ENCODE data around the gene COBL.

Gene COBL

DNA sequence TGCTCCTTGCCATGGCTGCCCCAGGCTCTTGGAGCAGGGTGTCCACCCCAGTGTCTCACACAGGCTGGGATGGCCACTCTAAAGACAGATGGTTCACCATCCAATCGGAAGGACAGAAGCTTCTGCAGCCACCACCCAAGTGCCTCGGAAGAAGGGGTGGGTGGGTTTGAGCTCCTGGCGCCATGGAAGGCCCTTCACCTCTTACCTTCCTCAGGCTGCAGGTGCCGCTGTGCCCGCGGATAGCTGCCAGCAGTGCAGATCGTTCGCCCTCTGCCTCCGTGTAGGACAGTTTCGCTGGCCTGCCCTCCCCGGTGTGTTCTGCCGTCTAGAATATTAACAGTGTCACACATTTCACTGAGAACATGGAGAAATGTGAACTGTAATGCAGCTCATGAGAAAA lies 290.3 kb downstream of the COBL start:
- no peak for DNase-seq (ENCODE audit: low read depth in 2 of 2)

DNA sequence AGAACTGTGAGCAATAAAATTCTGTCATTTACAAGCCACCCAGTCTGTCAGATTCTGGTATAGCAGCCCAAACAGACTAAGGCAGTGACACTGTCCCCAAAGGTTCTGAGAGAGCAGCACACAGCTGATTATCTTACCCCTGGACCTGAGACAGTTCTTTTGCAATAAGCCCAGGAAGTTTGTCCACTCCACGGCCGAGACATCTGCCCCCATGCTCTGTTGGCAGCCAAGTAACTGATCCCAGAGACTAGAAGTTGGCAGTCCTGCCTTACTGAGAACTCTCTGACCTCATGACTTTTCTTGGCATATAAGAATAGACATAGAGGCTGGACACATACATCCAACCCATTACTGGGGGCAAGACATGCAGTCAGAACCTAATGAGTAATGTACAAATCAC lies 290.9 kb downstream of the COBL start:
- no peak for DNase-seq (ENCODE audit: low read depth in 2 of 2)

DNA sequence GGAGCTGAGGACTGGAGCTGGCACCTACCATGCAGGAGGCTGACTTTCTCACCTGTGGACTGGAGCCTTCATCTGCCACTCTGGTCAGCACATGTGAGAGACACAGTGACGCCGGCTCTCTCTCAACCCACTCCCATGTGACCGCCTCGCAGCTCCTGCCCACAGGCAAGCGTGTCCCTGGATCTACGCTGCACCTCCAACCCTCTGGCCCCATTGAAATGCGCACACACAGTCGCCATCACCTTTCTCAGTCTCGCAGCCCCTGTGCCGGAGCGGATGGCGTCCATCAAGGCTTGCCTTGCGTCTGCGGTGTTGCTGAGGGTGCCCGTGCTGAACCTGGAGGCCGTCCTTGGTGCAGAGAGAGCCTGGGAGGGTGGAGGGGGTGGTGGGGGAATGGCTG lies 291.7 kb downstream of the COBL start:
- no peak for DNase-seq (ENCODE audit: low read depth in 2 of 2)

DNA sequence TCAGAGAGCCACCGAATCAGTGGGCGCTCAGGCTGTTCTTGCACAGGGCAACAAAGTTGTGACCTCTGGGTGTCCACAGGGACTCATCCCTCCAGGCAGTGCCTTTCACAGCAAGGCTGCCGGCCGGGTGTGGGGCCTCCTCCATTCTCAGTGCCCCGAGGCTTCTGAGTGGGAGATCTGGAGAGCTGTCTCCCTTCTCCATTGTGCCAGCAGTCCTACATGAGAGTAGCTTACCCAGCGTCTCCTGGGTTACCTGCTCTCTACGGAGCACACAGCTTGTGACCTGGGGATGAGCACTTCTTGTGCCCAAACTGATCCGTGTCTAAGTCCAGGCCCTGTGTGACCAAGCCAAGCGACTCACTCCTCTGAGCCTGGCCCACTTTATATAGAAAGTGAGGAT lies 293.1 kb downstream of the COBL start:
- DNase-seq (ENCODE audit: low read depth in 2 of 2) = no peak

DNA sequence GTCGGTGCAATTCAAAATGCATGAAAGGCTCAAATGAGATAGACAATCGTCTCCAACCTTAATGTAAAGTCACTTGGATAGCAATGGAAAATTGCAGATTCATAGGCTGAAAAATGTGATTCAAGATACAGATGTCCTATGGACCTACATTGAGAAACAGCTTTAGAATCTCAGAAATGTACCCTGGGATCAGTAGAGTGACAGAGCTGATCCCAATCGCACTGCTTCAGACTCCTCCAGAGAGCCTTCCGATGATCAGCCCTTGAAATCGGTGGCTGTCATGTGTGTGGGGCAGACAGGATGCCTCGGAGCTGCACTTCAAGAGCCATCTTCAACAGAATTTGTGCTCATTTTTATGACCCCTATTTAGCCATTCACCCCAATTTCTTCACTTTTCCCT lies 293.8 kb downstream of the COBL start:
- no peak for DNase-seq (ENCODE audit: low read depth in 2 of 2)

DNA sequence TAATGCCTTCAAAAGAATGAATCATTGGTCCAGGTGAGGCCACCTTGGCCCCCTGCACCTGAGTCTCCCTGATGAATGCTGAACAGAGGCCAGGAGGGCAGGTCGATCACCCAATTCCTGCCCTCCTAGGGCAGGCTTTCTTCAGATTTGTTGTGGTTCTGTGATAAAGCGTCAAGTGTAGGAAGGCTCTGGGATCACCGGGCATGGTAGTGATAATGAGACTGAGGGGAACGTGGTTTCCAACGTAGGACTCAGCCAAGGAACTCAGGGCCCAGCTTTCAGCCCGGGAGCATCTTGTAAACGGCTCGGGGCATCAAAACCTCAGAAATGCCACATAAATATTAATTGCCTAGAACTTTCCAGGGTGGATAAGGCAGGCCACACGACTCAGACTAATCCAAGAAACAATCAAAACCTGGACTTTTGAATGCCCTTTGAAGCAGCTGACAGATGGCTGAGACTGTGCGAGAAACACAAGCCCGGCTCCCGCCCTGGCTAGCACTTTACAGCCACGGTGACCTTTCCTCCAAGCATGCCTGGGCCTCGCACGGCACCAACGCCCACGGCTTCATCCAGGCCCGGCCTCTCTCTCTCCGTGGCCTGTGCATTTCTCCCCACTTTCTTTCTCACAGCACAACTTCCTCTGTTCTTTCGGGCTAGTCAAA lies 294.6 kb downstream of the COBL start:
- no peak for DNase-seq (ENCODE audit: low read depth in 2 of 2)

DNA sequence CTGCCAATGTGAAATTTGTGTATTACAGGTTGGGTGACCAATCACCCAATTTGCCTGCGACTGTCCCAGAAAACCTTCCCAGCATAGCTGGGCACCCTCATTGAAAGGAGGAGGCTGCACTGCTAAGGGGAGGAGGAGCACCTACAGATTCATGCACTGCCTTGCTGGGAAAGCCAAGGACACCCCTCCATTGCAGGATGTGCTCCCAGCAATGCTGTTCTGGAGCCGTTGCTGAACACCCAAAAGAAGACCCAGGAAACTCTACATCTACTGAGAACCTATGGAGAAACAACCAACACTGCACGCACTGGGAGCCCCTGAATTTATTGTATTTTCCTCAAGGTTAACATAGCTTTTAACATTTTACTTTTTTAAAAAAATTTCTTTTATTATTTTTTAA lies 295.7 kb downstream of the COBL start:
- DNase-seq (ENCODE audit: low read depth in 2 of 2) = no peak

DNA sequence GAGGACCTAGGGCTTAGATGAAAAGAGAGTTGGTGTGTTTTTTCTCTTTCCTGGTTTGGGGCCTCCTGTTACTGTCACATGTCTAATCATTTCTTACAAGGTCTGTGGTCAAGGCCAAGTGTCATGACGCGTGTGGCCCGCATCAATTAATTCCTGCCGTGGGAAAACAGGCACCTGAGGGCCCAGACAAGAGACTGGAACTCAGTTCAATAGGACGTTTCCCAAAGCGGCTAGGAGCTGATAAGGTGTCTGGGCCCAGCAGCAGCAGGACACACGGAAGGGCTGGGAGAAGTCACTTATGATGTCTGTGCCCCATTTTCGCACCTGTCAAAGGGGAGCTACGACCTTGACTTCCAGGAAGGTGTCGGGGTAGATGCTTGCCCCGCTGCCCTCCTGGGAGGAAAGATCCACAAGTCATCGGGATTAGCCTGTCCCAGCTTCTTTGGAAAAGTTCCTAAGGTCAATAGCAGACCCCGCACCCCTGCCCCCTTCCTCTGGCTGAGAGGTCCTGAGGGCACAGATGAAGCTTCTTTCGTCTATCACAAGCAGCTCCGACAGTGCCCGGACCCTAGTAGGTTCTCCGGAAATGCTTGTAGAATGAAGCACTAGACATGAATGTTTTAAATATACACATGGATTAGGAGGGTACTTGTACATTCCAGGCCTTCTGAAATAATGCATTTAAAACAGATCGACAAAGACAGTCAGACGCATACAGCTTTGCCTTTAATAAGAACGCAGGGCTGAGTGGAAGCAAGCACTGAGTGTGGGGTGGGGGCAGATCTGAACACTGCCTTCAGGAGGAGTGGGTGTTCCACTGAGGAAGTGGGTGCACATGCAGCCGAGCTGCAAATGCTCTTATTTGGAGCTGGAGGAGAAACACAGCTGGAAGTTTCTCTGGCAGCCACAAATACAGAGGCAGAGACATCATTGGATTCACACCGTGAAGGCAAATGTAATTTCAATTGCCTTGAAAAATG lies 296.4 kb downstream of the COBL start:
- DNase-seq (ENCODE audit: low read depth in 2 of 2) = no peak

DNA sequence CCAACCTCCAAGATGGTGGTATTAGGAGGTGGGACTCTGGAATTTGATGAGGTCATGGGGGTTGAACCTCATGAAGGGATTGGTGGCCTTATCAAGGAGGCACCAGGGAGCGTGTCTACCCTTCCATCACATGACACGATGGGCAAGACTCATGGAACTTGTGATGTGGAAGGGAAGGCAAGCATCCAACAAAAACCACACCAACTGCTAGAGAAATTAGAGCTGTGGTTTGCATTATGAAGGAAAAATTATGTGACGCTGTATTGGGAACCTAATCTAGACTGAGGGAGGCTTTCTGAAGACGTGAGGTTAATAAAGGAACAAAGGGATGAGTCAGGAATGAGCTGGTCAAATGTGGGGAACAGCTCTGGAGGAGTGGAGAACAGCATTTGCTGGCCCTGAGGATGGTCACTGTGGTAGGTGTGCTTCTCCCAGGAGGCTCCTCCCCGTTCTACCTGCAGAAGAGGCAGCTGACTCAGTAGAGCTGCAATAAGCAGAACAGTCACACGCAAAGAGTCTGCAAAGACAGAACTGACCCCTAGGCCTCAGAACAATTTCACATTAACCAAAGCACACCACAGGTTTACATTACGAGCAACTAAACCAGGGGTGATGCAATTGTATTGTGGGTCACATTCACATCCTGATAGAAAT lies 297.3 kb downstream of the COBL start:
- no peak for DNase-seq (ENCODE audit: low read depth in 2 of 2)

DNA sequence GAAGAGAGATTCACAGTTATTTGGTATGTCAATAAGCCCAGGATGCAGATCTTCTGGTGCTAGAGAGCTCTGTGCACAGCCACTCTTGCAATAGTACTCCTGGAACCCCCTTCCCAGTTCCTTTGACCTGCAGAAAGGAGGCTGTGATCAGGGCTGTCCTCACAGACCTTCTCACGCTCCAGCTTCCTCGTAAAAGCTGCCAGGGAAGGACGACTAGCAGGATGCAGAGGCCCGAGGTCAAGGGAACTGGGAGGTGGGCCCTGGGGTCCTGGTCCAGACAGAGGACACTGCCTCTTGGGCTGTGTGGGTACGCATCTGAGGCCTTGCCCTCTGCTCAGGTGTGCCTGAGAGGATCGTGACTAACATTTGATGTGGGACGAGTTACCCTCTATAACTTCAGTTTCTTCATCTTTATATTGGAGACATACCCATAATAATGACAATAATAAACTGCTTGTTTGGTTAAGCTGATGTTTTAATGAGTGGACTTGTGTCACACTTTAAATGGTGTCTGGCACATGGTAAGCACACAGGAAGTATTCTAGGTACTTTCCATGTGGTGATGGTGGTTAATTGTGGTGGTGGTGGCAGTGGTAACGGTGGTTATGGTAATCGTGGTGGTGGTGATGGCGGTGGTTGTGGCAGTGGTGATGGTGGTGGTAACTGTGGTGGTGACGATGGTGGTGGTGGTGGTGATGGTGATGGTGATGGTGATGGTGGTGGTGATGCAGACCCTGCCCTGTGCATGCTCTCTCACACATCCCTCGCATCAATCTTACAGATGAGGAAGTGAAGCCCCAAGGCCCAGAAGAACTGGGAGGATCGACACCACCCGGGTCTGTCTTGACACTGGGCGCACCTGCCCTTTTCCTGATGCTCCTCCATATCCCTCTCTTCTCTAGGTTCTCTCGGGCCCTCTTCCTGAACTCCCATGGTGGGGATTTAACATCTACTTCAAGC lies 298.8 kb downstream of the COBL start:
- DNase-seq (ENCODE audit: low read depth in 2 of 2) = no peak

DNA sequence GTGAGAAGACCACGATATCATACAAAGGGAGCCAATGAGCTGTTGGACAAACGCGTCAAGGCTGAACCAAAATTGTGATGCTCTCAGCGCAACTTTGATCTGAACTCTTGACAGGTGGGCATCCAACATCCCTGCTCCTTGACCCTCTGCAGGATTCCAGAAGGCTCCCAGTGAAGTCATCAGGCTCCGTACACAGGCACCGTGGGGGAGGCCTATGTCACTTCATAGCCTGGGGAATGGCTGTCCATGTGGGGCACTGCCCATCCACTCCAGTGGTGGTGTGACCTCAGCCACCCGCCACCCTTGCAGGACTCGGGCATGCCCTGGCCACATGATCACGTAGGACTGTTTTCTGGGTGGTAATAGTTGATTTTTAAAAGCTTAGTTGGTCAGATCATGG lies 300.1 kb downstream of the COBL start:
- no peak for DNase-seq (ENCODE audit: low read depth in 2 of 2)

DNA sequence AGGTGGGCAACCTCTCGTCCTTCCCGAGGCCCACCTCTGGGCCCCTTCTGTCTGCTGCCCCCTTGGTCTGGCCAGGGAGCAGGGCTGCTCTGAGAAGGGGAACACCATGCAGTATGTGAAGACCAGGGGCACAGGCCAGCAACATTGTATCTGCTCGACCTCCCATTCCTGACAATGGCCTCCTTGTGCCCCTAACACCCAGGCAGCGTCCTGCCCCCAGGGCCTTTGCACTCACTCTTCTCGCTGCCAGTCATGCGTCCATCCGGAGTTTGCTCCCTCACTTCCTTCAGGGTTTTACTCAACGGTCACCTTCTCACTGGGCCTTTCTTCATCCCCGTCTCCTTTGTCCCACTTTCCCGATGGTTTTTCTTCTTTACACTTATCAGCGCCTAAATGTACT lies 301.0 kb downstream of the COBL start:
- DNase-seq (ENCODE audit: low read depth in 2 of 2) = no peak

DNA sequence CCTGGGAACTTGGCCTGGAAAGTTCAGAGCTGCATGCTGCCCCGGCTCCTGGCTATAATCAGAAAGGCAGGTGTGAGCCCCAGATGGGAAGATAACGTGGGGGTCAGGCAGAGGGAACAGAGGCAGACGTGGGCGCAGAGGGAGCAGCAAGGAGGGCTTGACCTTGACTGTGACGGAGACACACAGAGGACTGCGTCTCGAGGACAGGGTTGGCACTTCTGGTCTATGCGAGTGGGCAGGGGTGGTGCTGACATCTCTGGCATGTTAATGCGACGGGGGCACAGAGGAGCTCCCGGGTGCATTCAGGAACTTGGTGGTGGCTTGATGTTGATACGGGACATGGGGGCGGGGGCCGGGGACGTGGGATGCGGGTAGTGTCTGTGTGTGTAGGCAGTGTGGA lies 301.8 kb downstream of the COBL start:
- DNase-seq (ENCODE audit: low read depth in 2 of 2) = no peak

DNA sequence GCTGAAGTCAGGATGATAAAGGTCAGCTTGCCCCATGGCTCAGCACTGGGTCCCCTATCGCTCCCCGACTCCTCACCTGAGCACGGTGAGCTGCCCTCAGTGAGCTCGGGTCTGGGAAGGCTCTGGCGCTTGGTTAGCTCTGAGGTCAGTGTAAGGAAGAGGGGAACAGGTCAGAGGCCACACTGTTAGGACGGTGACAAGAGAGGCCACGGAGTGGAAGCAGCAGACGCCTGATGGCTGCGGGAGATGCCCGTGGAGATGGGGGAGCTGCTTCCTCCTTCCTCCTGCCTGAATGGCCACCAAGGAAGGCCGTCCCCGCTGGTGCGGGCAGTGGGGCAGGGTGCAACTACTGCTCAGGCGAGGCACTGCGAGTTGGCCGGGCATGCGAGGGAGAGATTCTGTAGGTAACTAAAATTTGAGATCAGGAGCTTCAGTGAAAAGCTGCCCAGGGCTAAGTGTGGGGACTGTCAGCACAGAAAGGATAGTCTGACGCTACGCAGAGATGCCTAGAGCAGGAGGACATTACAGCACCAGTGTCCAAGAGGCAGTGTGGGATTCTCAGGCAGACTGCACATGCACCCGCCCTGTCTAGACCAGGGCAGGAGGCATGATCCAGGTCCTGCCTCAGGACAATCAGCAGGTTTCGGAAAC lies 302.6 kb downstream of the COBL start:
- no peak for DNase-seq (ENCODE audit: low read depth in 2 of 2)

DNA sequence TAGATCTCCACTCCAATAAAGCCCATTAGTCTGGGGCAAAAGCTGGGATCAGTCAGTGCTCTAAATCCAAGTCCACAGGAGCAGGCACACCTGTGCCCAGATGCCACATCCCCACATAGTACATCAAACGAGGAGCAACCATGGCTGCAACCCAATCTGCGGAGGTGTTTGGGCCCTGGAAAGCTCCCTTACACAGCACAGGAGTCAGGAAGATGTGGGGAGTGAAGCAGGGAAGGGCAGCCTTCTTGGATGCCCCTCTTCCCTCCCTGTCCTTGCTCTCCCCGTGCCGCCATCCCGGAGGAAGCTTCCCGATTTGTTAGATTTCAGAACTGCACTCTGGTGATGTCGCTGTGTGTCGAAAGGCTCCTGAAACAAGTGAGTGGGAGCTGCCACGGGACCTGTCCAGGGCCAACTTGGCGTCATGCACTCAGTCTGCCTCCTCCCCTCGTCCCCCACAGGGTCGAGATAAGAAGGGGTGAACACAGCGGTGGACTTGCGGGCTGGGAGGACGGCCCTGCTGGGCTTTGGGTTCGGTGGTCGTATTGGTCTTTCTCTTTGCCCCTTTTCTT lies 303.3 kb downstream of the COBL start:
- no peak for DNase-seq (ENCODE audit: low read depth in 2 of 2)

DNA sequence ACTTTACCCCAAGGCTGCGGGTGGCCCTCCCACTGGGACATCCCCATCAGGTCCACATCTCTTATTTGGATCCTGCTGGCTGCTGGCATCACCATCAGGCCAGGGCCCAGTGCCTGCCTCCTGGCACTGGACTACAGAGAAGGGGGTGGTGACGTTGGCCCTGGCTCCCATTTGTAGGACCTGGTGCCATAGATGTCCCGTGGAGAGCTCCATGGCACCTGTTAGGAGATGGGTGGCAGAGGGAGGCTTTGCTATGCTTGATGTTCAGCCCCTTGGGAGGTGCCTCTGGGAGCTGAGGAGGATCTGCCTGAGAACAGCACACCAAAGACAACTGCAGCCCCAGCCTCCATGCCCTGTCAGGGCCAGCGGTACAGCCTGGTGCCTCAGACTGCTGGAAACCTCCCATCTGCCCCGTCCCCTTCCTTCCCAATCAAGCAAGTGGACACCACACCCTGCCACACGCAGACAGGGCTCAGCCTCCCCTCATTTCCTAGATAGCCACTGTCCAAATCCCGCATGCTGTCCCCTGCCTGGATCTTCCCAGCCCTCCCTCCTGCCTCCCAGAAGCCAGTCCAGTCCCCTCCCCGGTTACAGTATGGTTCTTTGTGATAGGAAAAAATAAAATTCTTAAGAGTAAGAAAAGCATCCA lies 303.9 kb downstream of the COBL start:
- DNase-seq (ENCODE audit: low read depth in 2 of 2) = no peak

DNA sequence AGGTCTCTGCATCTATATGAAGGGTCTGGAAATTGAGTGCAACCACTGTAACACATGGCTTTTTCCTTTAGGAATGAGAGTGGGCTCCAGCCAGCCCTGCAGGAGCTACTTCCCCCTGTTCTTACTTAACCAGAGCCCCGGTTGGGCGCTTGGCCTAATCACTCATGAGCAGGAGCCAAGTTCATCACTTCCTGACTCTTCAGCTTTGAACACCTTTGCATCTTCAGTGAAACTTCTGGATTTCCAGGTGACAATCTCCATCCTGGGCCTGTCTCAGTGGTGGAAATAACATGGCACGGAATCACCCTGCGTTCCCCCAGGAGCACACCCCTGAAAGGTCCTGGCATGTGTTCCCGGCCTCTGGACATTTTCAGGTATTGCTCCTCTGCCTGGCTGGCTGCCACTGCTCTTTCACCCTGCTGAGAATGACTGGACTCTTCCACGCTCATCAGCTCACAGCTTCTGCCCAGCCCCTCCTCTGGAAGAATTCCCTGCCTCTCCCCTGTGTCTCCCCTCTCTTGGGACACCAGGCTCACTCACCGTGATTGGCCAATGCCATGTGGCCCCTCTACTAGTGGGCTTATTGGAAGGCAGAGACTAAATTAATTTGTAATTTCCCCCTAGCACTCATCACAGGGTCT lies 304.8 kb downstream of the COBL start:
- no peak for DNase-seq (ENCODE audit: low read depth in 2 of 2)

DNA sequence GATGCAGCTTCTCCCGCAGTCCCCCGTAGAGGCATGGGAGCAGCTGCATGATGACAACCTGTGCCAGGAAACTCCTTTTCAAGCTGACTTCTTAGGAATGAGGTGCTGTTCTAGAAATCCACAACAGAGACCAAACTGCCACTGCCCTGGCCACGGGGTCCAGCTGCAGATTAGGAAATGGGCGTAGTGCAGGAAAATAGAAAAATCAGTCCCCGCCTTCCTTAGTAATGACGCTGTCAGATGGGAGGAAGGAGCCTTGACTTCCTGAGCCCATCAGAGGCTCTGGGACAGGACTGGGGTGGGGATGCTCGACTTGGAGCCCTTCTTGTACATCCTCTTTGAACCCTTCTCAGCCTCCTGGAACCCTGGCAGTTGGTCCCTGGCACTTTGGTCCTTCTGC lies 306.1 kb downstream of the COBL start:
- no peak for DNase-seq (ENCODE audit: low read depth in 2 of 2)

DNA sequence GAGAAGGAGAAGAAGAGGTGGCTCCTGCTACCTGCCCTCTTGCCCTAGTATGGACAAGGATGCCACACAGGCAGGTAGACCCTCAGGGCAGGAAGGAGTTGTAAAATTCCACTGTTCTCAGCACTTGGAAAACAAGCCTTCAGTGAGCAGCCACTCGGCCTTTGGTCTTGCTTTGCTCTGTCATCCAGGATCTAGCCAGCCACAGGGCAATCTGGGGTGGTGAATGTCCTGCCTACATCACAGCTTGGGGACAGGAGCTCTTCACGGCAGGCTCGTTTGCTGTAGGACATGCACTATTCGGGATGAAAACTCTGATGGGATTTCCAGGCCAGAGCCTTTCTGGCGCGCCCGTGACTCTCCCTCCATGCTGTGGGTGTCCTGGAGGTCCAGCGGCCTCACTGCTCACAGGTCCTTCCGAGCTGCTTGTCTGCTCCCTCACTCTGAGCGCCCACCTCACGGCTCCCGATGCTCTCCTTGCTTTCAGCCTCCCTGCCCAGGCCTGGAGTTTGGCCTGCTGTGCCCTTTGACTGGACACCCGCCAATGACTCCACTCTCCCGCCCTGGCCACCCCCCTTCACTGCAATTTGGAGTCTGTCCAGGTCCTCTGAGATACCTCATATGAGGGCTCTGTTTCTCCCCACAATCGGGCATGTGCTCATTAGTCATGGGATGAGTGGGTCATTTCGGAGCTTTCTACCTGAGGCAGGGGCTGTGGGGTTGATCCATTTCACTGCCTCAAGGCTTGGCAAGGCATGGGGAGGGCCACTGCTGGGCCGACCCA lies 306.7 kb downstream of the COBL start:
- no peak for DNase-seq (ENCODE audit: low read depth in 2 of 2)

Measured in stimulated activated CD4-positive, alpha-beta T cell treated with anti-CD3 and anti-CD28 coated beads, Interleukin-15, amount 100 ng/mL, for 48 hours (primary cell).